GM12892 (cell line): Measurements from ENCODE around the gene FANCC.

ENCODE experiments used
- DNase-seq: peaks from one replicate; pipeline ENCODE4 v3.0.0; 2011; ENCODE audit not compliant: insufficient read length
- FAIRE-seq: peaks from 2 replicates; lab custom pipeline; 2011; peaks lifted over from hg19 to GRCh38; lab: Jason Lieb, UNC
- POLR2A ChIP-seq: IDR thresholded peaks from 2 replicates; pipeline ENCODE4 v1.6.1; 2011; ENCODE audit warnings: low read depth, low read length, control low read depth
- POLR2AphosphoS5 ChIP-seq: IDR thresholded peaks from 2 replicates; pipeline ENCODE4 v1.6.1; 2011; ENCODE audit warnings: low read depth, low read length, control low read depth
- TAF1 ChIP-seq: IDR thresholded peaks from 2 replicates; pipeline ENCODE4 v1.6.1; 2011; ENCODE audit warnings: low read depth, mild to moderate bottlenecking, control low read depth, low read length, borderline replicate concordance

The FANCC gene

GRCh38 chr9:95096381-95096780 lies 221.1 kb downstream of the FANCC start:
- DNase-seq, result no peak
- no peak for FAIRE-seq
- TF ChIP-seq TAF1 (no peak), POLR2AphosphoS5 (no peak), POLR2A (no peak)

- FAIRE-seq (no peak), DNase-seq (no peak)
- TF ChIP-seq POLR2AphosphoS5 (no peak), POLR2A (no peak), TAF1 (no peak)
Measured at GRCh38 chr9:95095641-95096355, 221.7 kb downstream of the FANCC start.

GRCh38 chr9:95094002-95094401 lies 223.5 kb downstream of the FANCC start:
- no peak for TF ChIP-seq POLR2A
- TF ChIP-seq TAF1, result no peak
- TF ChIP-seq POLR2AphosphoS5, result no peak
- no peak for FAIRE-seq
- DNase-seq, result no peak

- FAIRE-seq (no peak), DNase-seq (no peak)
- TF ChIP-seq POLR2A (no peak), TAF1 (no peak), POLR2AphosphoS5 (no peak)
Measured at GRCh38 chr9:95093586-95093985, 223.9 kb downstream of the FANCC start.

GRCh38 chr9:95092262-95093072 lies 225.0 kb downstream of the FANCC start:
- no peak for FAIRE-seq
- TF ChIP-seq TAF1, result no peak
- TF ChIP-seq POLR2AphosphoS5, result no peak
- no peak for TF ChIP-seq POLR2A
- no peak for DNase-seq

- FAIRE-seq, result no peak
Measured at GRCh38 chr9:95091601-95092261, 225.8 kb downstream of the FANCC start.

GRCh38 chr9:95090871-95091577 lies 226.5 kb downstream of the FANCC start:
- FAIRE-seq, result no peak

More at GRCh38 chr9:95091601-95092261, 225.8 kb downstream of the FANCC start:
- DNase-seq, result no peak
- TF ChIP-seq TAF1, result no peak
- TF ChIP-seq POLR2AphosphoS5, result no peak
- no peak for TF ChIP-seq POLR2A

GRCh38 chr9:95090023-95090791 lies 227.3 kb downstream of the FANCC start:
- FAIRE-seq, result no peak
- DNase-seq, result no peak

More at GRCh38 chr9:95090871-95091577, 226.5 kb downstream of the FANCC start:
- no peak for DNase-seq
- TF ChIP-seq POLR2A, result no peak

GRCh38 chr9:95089257-95090022 lies 228.1 kb downstream of the FANCC start:
- no peak for TF ChIP-seq POLR2AphosphoS5
- no peak for TF ChIP-seq TAF1
- TF ChIP-seq POLR2A, result no peak
- no peak for FAIRE-seq

More at GRCh38 chr9:95090023-95090791, 227.3 kb downstream of the FANCC start:
- TF ChIP-seq TAF1, result no peak
- no peak for TF ChIP-seq POLR2AphosphoS5
- no peak for TF ChIP-seq POLR2A

More at GRCh38 chr9:95089257-95090022, 228.1 kb downstream of the FANCC start:
- no peak for DNase-seq
